A549 (cell line): ENCODE data around the gene RELL1. TPM values are rescaled to one million over a fixed set of nuclear protein-coding genes. Genes with fewer than 3 reads are reported as not detected.
A peak's percentile ranks its signal among the peaks of the same experiment; 100 is the strongest.

Experiments
- ATAC-seq, 2 experiments: fragments of 200-7000 bp in 1 of 2; fragments of >200 bp in 1 of 2; cut with Nextera tagmentation in 1 of 2; cut with Tn5 transposase in 1 of 2; 3 replicates each; pipeline versions ENCODE4 v1.8.0 to v1.9.1; 2018 to 2020; ENCODE audit warnings: mild to moderate bottlenecking in 1 of 2, moderate library complexity in 1 of 2
- CTCF ChIA-PET: fragments of 300-600 bp; sonication (Branson Sonifier 250); formaldehyde crosslinking; extraction: SDS; loops from one replicate; lab custom pipeline; 2021; ENCODE audit warnings: antibody characterized with exemption, inconsistent platforms; lab: Yijun Ruan, JAX
- POLR2A ChIA-PET: fragments of 350-600 bp; formaldehyde crosslinking; extraction: SDS; loops from one replicate; lab custom pipeline; 2021; ENCODE audit warnings: antibody characterized with exemption, inconsistent platforms; lab: Yijun Ruan, JAX
- DNase-seq, 2 experiments: peaks; one replicate each; pipeline versions ENCODE4 v3.0.0 to v3.0.0-alpha.2; 2011 to 2016; ENCODE audit warnings: low read depth in 1 of 2, low spot score in 1 of 2
- FAIRE-seq: peaks from 2 replicates; lab custom pipeline; 2011; peaks lifted over from hg19 to GRCh38; lab: Jason Lieb, UNC
- H3K27ac ChIP-seq, 2 experiments: fragments of >200 bp; sonication (Bioruptor Twin); formaldehyde crosslinking; 3 replicates each; pipeline ENCODE4 v1.5.1; 2016 to 2017
- H3K4me1 ChIP-seq: fragments of >200 bp; sonication (Bioruptor Twin); formaldehyde crosslinking; 3 replicates; pipeline ENCODE4 v1.6.1; 2016
- H3K4me2 ChIP-seq: fragments of >200 bp; sonication (Bioruptor Twin); formaldehyde crosslinking; 3 replicates; pipeline ENCODE4 v1.6.1; 2016
- H3K4me3 ChIP-seq: fragments of >200 bp; sonication (Bioruptor Twin); formaldehyde crosslinking; 3 replicates; pipeline ENCODE4 v1.5.1; 2016
- H3K9me3 ChIP-seq: fragments of >200 bp; sonication (Bioruptor Twin); formaldehyde crosslinking; 3 replicates; pipeline ENCODE4 v1.6.1; 2016
- BCL3 ChIP-seq: fragments of >200 bp; sonication (Bioruptor Twin); formaldehyde crosslinking; IDR thresholded peaks from 3 replicates; pipeline ENCODE4 v1.6.1; 2016
- CEBPB ChIP-seq, 2 experiments: fragments of >200 bp in 1 of 2; sonication (Bioruptor Twin) in 1 of 2; formaldehyde crosslinking in 1 of 2; IDR thresholded peaks; 2 replicates each; pipeline ENCODE4 v1.6.1; 2012 to 2016
- ELK1 ChIP-seq: fragments of 150-350 bp; IDR thresholded peaks from 2 replicates; pipeline ENCODE4 v1.6.1; 2014; ENCODE audit warnings: low read depth, mild to moderate bottlenecking, low read length
- ESRRA ChIP-seq: fragments of 150-350 bp; IDR thresholded peaks from 2 replicates; pipeline ENCODE4 v1.6.1; 2014; ENCODE audit warnings: mild to moderate bottlenecking, low read length, borderline replicate concordance
- FOSB ChIP-seq: fragments of 250-450 bp; sonication (Bioruptor Pico); IDR thresholded peaks from 2 replicates; pipeline ENCODE4 v1.5.0; 2020; ENCODE audit warnings: mild to moderate bottlenecking, moderate library complexity
- FOSL2 ChIP-seq, 2 experiments: fragments of 450-650 bp in 1 of 2; fragments of >200 bp in 1 of 2; sonication (Bioruptor Twin) in 1 of 2; formaldehyde crosslinking; IDR thresholded peaks; 2 replicates each; pipeline versions ENCODE4 v1.5.0 to v1.6.1; 2016 to 2020; ENCODE audit warnings: mild to moderate bottlenecking in 1 of 2, moderate library complexity in 1 of 2
- HES2 ChIP-seq: fragments of >200 bp; sonication (Bioruptor Twin); formaldehyde crosslinking; IDR thresholded peaks from 2 replicates; pipeline ENCODE4 v1.6.1; 2016
- HOXB13 ChIP-seq: fragments of 250-450 bp; sonication (Bioruptor Pico); IDR thresholded peaks from 2 replicates; pipeline ENCODE4 v1.5.0; 2020; ENCODE audit warnings: low read depth, mild to moderate bottlenecking, moderate library complexity
- JUN ChIP-seq, 2 experiments: fragments of >200 bp; sonication (Bioruptor Twin); formaldehyde crosslinking; IDR thresholded peaks; 2 replicates in 1 of 2; 3 replicates in 1 of 2; pipeline ENCODE4 v1.6.1; 2016 to 2017
- JUNB ChIP-seq: fragments of >200 bp; sonication (Bioruptor Twin); formaldehyde crosslinking; IDR thresholded peaks from 2 replicates; pipeline ENCODE4 v1.6.1; 2016
- MAFK ChIP-seq: fragments of 450-650 bp; IDR thresholded peaks from 2 replicates; pipeline ENCODE4 v1.6.1; 2014; ENCODE audit not compliant: partially characterized antibody
- MAX ChIP-seq: IDR thresholded peaks from 2 replicates; pipeline ENCODE4 v1.6.1; 2012
- NPAS2 ChIP-seq: fragments of 250-450 bp; sonication (Bioruptor Pico); IDR thresholded peaks from 2 replicates; pipeline ENCODE4 v1.8.0; 2022; ENCODE audit warnings: mild to moderate bottlenecking, moderate library complexity, borderline replicate concordance
- NR3C1 ChIP-seq: fragments of >200 bp; sonication (Bioruptor Twin); formaldehyde crosslinking; IDR thresholded peaks from 3 replicates; pipeline ENCODE4 v1.6.1; 2017
- RAD21 ChIP-seq, 2 experiments: fragments of >200 bp in 1 of 2; sonication (Bioruptor Twin) in 1 of 2; formaldehyde crosslinking in 1 of 2; IDR thresholded peaks in 1 of 2; conservative IDR thresholded peaks in 1 of 2; 2 replicates in 1 of 2; 3 replicates in 1 of 2; pipeline ENCODE4 v1.6.1; 2012 to 2018; ENCODE audit warnings: inconsistent platforms in 1 of 2
- RARB ChIP-seq: fragments of 250-450 bp; sonication (Bioruptor Pico); IDR thresholded peaks from 2 replicates; pipeline ENCODE4 v1.8.0; 2021; ENCODE audit warnings: mild to moderate bottlenecking, moderate library complexity
- RFX5 ChIP-seq: fragments of 450-650 bp; IDR thresholded peaks from 2 replicates; pipeline ENCODE4 v1.7.1; 2014; ENCODE audit warnings: antibody characterized with exemption, mild to moderate bottlenecking, moderate library complexity
- RNF2 ChIP-seq: fragments of 200-600 bp; sonication (generic); IDR thresholded peaks from 2 replicates; pipeline ENCODE4 v1.6.1; 2016; ENCODE audit warnings: low read depth, mild to moderate bottlenecking, antibody characterized with exemption, moderate library complexity, borderline replicate concordance
- SMC3 ChIP-seq: fragments of >200 bp; sonication (Bioruptor Twin); formaldehyde crosslinking; IDR thresholded peaks from 3 replicates; pipeline ENCODE4 v1.6.1; 2018; ENCODE audit warnings: inconsistent platforms
- TFCP2L1 ChIP-seq: fragments of 250-450 bp; sonication (Bioruptor Pico); IDR thresholded peaks from 2 replicates; pipeline ENCODE4 v1.5.0; 2021; ENCODE audit warnings: mild to moderate bottlenecking
- ZC3H11A ChIP-seq: fragments of 450-650 bp; IDR thresholded peaks from 2 replicates; pipeline ENCODE4 v1.6.1; 2014; ENCODE audit warnings: antibody characterized with exemption, mild to moderate bottlenecking
- ZNF302 ChIP-seq: fragments of 250-450 bp; sonication (Bioruptor Pico); IDR thresholded peaks from 2 replicates; pipeline ENCODE4 v1.9.0; 2021; ENCODE audit warnings: inconsistent platforms, mild to moderate bottlenecking, moderate library complexity
- WGBS: methylation state at CpG from one replicate; pipeline ENCODE4 v1.1.6; 2017; ENCODE audit errors: missing lambda C conversion rate; 5-methylcytosine and 5-hydroxymethylcytosine counted together
- polyA plus RNA-seq, 4 experiments: library from polyadenylated mRNA; depleted of rRNA in 3 of 4; stranded (reverse); fragments of >200 nt; fragmentation: RNase III in 1 of 4; extraction: RNeasy Plus Mini Kit Qiagen cat#74134 plus additional on column Dnase treatment in 1 of 4; gene quantifications; 2 replicates in 3 of 4; 3 replicates in 1 of 4; pipeline ENCODE4 v1.2.3, GENCODE V29; 2011 to 2017

Gene RELL1
- polyA plus RNA-seq, 2 of the 4 experiments (the other 2 are of a cell fraction): 5.0 to 9.6 TPM

GRCh38 chr4:37584071-37584470 lies 102.1 kb downstream of the RELL1 start:
- no peaks in the 10 kb centered on the region for H3K9me3 ChIP-seq
- TF ChIP-seq NR3C1: no peak
- no peak for TF ChIP-seq SMC3
- no peak for TF ChIP-seq CEBPB (IDR thresholded peaks at IDR 0.05)
- DNase-seq (no peak), ATAC-seq (no peak), FAIRE-seq (no peak)
- ChIA-PET CTCF (no interaction called here), POLR2A (no interaction called here)
- H3K4me2 ChIP-seq: no peak overlapping the region
- no peak overlapping the region for H3K4me3 ChIP-seq
- WGBS: 80% methylated on average over 7 of the region's 8 CpGs
- H3K4me1 ChIP-seq: no peaks in the 10 kb centered on the region
- H3K27ac ChIP-seq: no peak overlapping the region

GRCh38 chr4:37573566-37573965 lies 112.6 kb downstream of the RELL1 start:
- CTCF ChIA-PET: no interaction called here
- H3K4me3 ChIP-seq: no peak overlapping the region
- H3K9me3 ChIP-seq: no peaks in the 10 kb centered on the region
- ATAC-seq (no peak), DNase-seq (no peak), FAIRE-seq (no peak)
- no peak overlapping the region for H3K27ac ChIP-seq
- POLR2A ChIA-PET: no interaction called here
- H3K4me2 ChIP-seq: no peak overlapping the region
- H3K4me1 ChIP-seq: no peaks in the 10 kb centered on the region
- TF ChIP-seq MAFK (peak; percentile 82), MAX (no peak), SMC3 (no peak), TFCP2L1 (CRISPR knock-in tag) (no peak), ESRRA (no peak), RARB (CRISPR knock-in tag) (no peak)
- TF ChIP-seq, all 56 proteins: peak for 1

GRCh38 chr4:37568489-37568888 lies 117.7 kb downstream of the RELL1 start:
- ATAC-seq: 0 out of 6 replicates have a peak, but pooled peaks of 1 of the 2 experiments have one; percentile 13
- CTCF ChIA-PET: interaction anchor here (0.8 kb wide), 1 partner anchor 115 kb away, joined by 4 read pairs; a partner anchor contains a TSS
- POLR2A ChIA-PET: no interaction called here

More at GRCh38 chr4:37568489-37568888, 117.7 kb downstream of the RELL1 start:
- WGBS: 49% methylated on average over 7 of the region's 7 CpGs
- no peak overlapping the region for H3K27ac ChIP-seq
- no peak for TF ChIP-seq FOSL2 (IDR thresholded peaks at IDR 0.05)
- TF ChIP-seq FOSL2 (CRISPR knock-in tag; IDR thresholded peaks at IDR 0.05): no peak
- TF ChIP-seq ELK1: no peak
- TF ChIP-seq SMC3: no peak
- TF ChIP-seq ZC3H11A: no peak
- no peak for TF ChIP-seq FOSB (CRISPR knock-in tag)
- TF ChIP-seq BCL3: no peak
- TF ChIP-seq JUNB: no peak
- no peak for TF ChIP-seq RNF2
- no peak for TF ChIP-seq JUN (IDR thresholded peaks at IDR 0.05)
- TF ChIP-seq HES2: no peak
- TF ChIP-seq HOXB13 (CRISPR knock-in tag): no peak
- no peak for TF ChIP-seq NPAS2
- no peak for TF ChIP-seq RFX5
- no peak for TF ChIP-seq ZNF302
- no peak for TF ChIP-seq RAD21 (conservative IDR thresholded peaks at IDR 0.05 in 1 of 2, IDR thresholded peaks at IDR 0.05 in 1 of 2)
- DNase-seq: no peak
- no peak overlapping the region for H3K4me2 ChIP-seq
- no peaks in the 10 kb centered on the region for H3K4me1 ChIP-seq
- no peaks in the 10 kb centered on the region for H3K9me3 ChIP-seq
- H3K4me3 ChIP-seq: no peak overlapping the region
- no peak for FAIRE-seq
